C4-2B (cell line): ENCODE measurements around the gene TNFRSF12A.

Experiments used
- ZFX ChIP-seq: fragments of 450-650 bp; IDR thresholded peaks from 2 replicates; pipeline ENCODE4 v1.6.1; 2017
- TF ChIP-seq, protein P1 (sequence below): fragments of 450-650 bp; conservative IDR thresholded peaks from 2 replicates; pipeline ENCODE4 v1.5.1; 2017; ENCODE audit warnings: mild to moderate bottlenecking

DNA sequence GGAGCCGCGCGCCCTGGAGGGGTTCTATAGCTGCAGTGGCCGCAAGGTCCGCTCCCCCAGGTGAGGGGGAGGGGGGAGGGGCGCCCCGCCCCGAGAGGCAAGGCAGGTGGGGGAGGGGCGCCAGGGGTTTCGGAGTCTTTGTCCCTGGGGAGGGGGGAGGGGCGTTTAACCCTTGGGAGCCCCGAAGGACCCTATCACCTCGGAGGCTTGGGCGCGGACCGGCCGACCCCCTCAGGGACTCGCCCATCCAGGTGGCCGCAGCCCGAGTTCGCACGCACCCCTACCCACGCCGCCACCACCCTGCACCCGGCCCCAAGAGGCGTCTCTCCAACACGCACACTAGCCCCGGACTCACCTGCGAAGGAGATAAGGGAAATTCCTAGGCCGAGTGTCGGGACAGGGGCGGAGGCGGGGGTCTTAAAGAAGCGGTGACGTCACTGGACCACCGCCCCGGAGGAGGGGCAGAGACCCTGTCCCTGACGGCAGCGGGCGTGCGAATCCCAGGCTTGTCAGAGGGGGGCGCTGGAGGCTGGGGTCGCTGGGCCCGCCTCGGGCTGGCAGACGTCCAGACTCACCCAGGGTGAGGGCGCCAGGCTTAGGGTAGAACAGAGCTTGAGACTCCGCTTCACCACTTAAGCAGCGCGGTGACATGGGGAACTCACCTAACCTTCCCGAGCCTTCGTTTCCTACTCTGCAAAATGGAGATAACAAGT lies 2.2 kb upstream of the TNFRSF12A start, which contains the start of gene CLDN6:
- TF ChIP-seq, protein P1, sequence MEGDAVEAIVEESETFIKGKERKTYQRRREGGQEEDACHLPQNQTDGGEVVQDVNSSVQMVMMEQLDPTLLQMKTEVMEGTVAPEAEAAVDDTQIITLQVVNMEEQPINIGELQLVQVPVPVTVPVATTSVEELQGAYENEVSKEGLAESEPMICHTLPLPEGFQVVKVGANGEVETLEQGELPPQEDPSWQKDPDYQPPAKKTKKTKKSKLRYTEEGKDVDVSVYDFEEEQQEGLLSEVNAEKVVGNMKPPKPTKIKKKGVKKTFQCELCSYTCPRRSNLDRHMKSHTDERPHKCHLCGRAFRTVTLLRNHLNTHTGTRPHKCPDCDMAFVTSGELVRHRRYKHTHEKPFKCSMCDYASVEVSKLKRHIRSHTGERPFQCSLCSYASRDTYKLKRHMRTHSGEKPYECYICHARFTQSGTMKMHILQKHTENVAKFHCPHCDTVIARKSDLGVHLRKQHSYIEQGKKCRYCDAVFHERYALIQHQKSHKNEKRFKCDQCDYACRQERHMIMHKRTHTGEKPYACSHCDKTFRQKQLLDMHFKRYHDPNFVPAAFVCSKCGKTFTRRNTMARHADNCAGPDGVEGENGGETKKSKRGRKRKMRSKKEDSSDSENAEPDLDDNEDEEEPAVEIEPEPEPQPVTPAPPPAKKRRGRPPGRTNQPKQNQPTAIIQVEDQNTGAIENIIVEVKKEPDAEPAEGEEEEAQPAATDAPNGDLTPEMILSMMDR = no peak; the same call in 1 of the 2 replicates
- no peak for TF ChIP-seq ZFX
